HEK293 (cell line): ENCODE data around the gene LCN2.
"Not testable (repeated sequence)": the region's sequence is repeated elsewhere in the genome, so short reads cannot be mapped to it uniquely, and the experiment has no call there.

Source experiments
- CTCF ChIA-PET: fragments of 350-600 bp; formaldehyde crosslinking; extraction: SDS; loops from one replicate; lab custom pipeline; 2021; ENCODE audit warnings: antibody characterized with exemption; lab: Yijun Ruan, JAX
- POLR2A ChIA-PET: fragments of 300-600 bp; formaldehyde crosslinking; extraction: SDS; loops from one replicate; lab custom pipeline; 2020; ENCODE audit warnings: antibody characterized with exemption, inconsistent platforms; lab: Yijun Ruan, JAX
- H3K27ac ChIP-seq: fragments of 200-500 bp; sonication (Bioruptor generic); 2 replicates; pipeline ENCODE4 v1.5.1; 2014; ENCODE audit warnings: low read depth, low read length, control low read depth, inconsistent platforms; ENCODE audit errors: extremely low read depth
- H3K36me3 ChIP-seq, 2 experiments: fragments of 200-500 bp in 1 of 2; sonication (Bioruptor generic) in 1 of 2; 1 replicate in 1 of 2; 2 replicates in 1 of 2; pipeline ENCODE4 v1.5.1; 2014 to 2017; ENCODE audit warnings: inconsistent platforms in 2 of 2, low read length in 2 of 2; ENCODE audit not compliant: control insufficient read depth in 2 of 2, insufficient read depth in 1 of 2
- H3K4me1 ChIP-seq: fragments of 200-500 bp; sonication (Bioruptor generic); 2 replicates; pipeline ENCODE4 v1.5.1; 2014; ENCODE audit warnings: mild to moderate bottlenecking, low read length, inconsistent platforms; ENCODE audit not compliant: control insufficient read depth, insufficient read depth
- H3K4me3 ChIP-seq: 2 replicates; pipeline ENCODE4 v1.5.1; 2011; ENCODE audit warnings: low read depth, mild to moderate bottlenecking, control low read depth, low read length, moderate library complexity
- H3K9me3 ChIP-seq: fragments of 200-500 bp; sonication (Bioruptor generic); 2 replicates; pipeline ENCODE4 v1.5.1; 2014; ENCODE audit warnings: low read depth, low read length, inconsistent platforms; ENCODE audit not compliant: control insufficient read depth, insufficient read depth
- INSM2 ChIP-seq: fragments of 450-650 bp; formaldehyde crosslinking; IDR thresholded peaks from 2 replicates; pipeline ENCODE4 v1.5.1; 2016; ENCODE audit warnings: missing biosample characterization, missing genetic modification characterization
- KLF1 ChIP-seq: fragments of 450-650 bp; formaldehyde crosslinking; IDR thresholded peaks from 2 replicates; pipeline ENCODE4 v1.5.1; 2016; ENCODE audit warnings: missing biosample characterization, missing genetic modification characterization
- SP7 ChIP-seq: fragments of 450-650 bp; formaldehyde crosslinking; IDR thresholded peaks from 2 replicates; pipeline ENCODE4 v1.5.1; 2016; ENCODE audit warnings: missing biosample characterization, missing genetic modification characterization
- ZBTB49 ChIP-seq: fragments of 450-650 bp; formaldehyde crosslinking; IDR thresholded peaks from 2 replicates; pipeline ENCODE4 v1.5.1; 2016; ENCODE audit warnings: missing biosample characterization, missing genetic modification characterization, low read depth
- ZNF121 ChIP-seq: fragments of 450-650 bp; formaldehyde crosslinking; IDR thresholded peaks from 2 replicates; pipeline ENCODE4 v1.5.1; 2016; ENCODE audit warnings: missing biosample characterization, missing genetic modification characterization
- ZNF211 ChIP-seq: fragments of 450-650 bp; formaldehyde crosslinking; IDR thresholded peaks from 2 replicates; pipeline ENCODE4 v1.5.1; 2016; ENCODE audit warnings: low read depth, missing biosample characterization, missing genetic modification characterization
- ZNF239 ChIP-seq: fragments of 450-650 bp; formaldehyde crosslinking; IDR thresholded peaks from 2 replicates; pipeline ENCODE4 v1.5.1; 2016; ENCODE audit warnings: missing biosample characterization, missing genetic modification characterization
- ZNF473 ChIP-seq: fragments of 450-650 bp; formaldehyde crosslinking; IDR thresholded peaks from 2 replicates; pipeline ENCODE4 v1.5.1; 2017; ENCODE audit warnings: missing biosample characterization, missing genetic modification characterization
- ZNF548 ChIP-seq: fragments of 450-650 bp; formaldehyde crosslinking; IDR thresholded peaks from 2 replicates; pipeline ENCODE4 v1.5.1; 2016; ENCODE audit warnings: missing biosample characterization, missing genetic modification characterization
- ZNF561 ChIP-seq: fragments of 450-650 bp; IDR thresholded peaks from 2 replicates; pipeline ENCODE4 v1.5.1; 2018; ENCODE audit warnings: missing biosample characterization, missing genetic modification characterization, borderline replicate concordance
- ZNF785 ChIP-seq: fragments of 450-650 bp; formaldehyde crosslinking; IDR thresholded peaks from 2 replicates; pipeline ENCODE4 v1.5.1; 2016; ENCODE audit warnings: missing biosample characterization, missing genetic modification characterization

Gene LCN2

GRCh38 chr9:128109050-128109709 lies 40.1 kb upstream of the LCN2 start:
- POLR2A ChIA-PET = interaction anchor here (0.5 to 3.9 kb wide), 2 partner anchors 11 to 296 kb away, joined by 3 to 14 read pairs; no protein-coding TSS in a partner anchor
- H3K4me3 ChIP-seq = no peak overlapping the region

GRCh38 chr9:128111726-128112125 lies 37.5 kb upstream of the LCN2 start:
- H3K9me3 ChIP-seq, POLR2A ChIA-PET, CTCF ChIA-PET, H3K27ac ChIP-seq, H3K4me1 ChIP-seq, H3K4me3 ChIP-seq: not testable (repeated sequence)
- H3K36me3 ChIP-seq = peaks cover 0 to 48% of the 10 kb centered on the region in 2 experiments; a peak in 1 of 3 replicates

More at GRCh38 chr9:128109050-128109709, 40.1 kb upstream of the LCN2 start:
- H3K4me1 ChIP-seq = no peaks in the 10 kb centered on the region
- no peak overlapping the region for H3K27ac ChIP-seq
- H3K9me3 ChIP-seq = no peaks in the 10 kb centered on the region
- peaks cover 0 to 55% of the 10 kb centered on the region in 2 experiments; a peak in 2 of 3 replicates for H3K36me3 ChIP-seq
- TF ChIP-seq ZNF785 (tag by site-specific recombination) = no peak
- TF ChIP-seq ZNF561 (tag by site-specific recombination) = no peak
- no peak for TF ChIP-seq KLF1 (tag by site-specific recombination)
- no peak for TF ChIP-seq INSM2 (tag by site-specific recombination)
- no peak for TF ChIP-seq ZNF473 (tag by site-specific recombination)
- TF ChIP-seq ZBTB49 = no peak
- TF ChIP-seq ZNF239 (tag by site-specific recombination) = no peak
- TF ChIP-seq SP7 (tag by site-specific recombination) = no peak
- TF ChIP-seq ZNF211 (tag by site-specific recombination) = no peak
- CTCF ChIA-PET = interaction anchor here (8.0 kb wide), 1 partner anchor 7 kb away, joined by 88 read pairs; no protein-coding TSS in a partner anchor

GRCh38 chr9:128113526-128114325 lies 35.5 kb upstream of the LCN2 start:
- Histone ChIP-seq H3K27ac (no peak overlapping the region), H3K36me3 (peaks cover 0 to 30% of the 10 kb centered on the region in 2 experiments; a peak in 1 of 3 replicates), H3K4me3 (no peak overlapping the region), H3K9me3 (no peaks in the 10 kb centered on the region), H3K4me1 (no peaks in the 10 kb centered on the region)
- ChIA-PET CTCF (interaction anchor here (0.6 to 5.2 kb wide), 8 partner anchors 11 to 171 kb away, joined by 3 to 50 read pairs (median 4); no protein-coding TSS in a partner anchor), POLR2A (interaction anchor here (0.5 to 1.2 kb wide), 3 partner anchors 9 to 235 kb away, joined by 3 to 4 read pairs (median 3); no protein-coding TSS in a partner anchor)
- TF ChIP-seq ZNF548 (tag by site-specific recombination) = 0 out of 2 replicates have a peak, but pooled peaks have one; percentile 15
- TF ChIP-seq ZNF121 = no peak
